H1 (cell line): Measurements from ENCODE around the gene RBM10.

Source experiments
- CHD1 ChIP-seq: IDR thresholded peaks from 2 replicates; pipeline ENCODE4 v1.6.1; 2012; ENCODE audit warnings: low read depth, low read length, improper control_type of control experiment
- GABPA ChIP-seq: IDR thresholded peaks from 2 replicates; pipeline ENCODE4 v1.6.1; 2011; ENCODE audit warnings: mild to moderate bottlenecking, low read length, moderate library complexity, borderline replicate concordance; ENCODE audit not compliant: insufficient read depth
- POLR2A ChIP-seq, 2 experiments: IDR thresholded peaks; 1 replicate in 1 of 2; 2 replicates in 1 of 2; pipeline ENCODE4 v1.6.1; 2011; ENCODE audit warnings: low read depth in 2 of 2, low read length in 2 of 2, mild to moderate bottlenecking in 2 of 2; ENCODE audit errors: control extremely low read depth in 1 of 2

GRCh38 chrX:47226531-47227333 is 81.7 kb downstream of the RBM10 start:
- TF ChIP-seq POLR2A (IDR thresholded peaks at IDR 0.05; ENCODE audit: control extremely low read depth in 1 of 2, low read depth in 2 of 2, low read length in 2 of 2) (no peak), GABPA (no peak), CHD1 (no peak)
